ENCODE data around the gene GLDC.

GLDC gene

DNA sequence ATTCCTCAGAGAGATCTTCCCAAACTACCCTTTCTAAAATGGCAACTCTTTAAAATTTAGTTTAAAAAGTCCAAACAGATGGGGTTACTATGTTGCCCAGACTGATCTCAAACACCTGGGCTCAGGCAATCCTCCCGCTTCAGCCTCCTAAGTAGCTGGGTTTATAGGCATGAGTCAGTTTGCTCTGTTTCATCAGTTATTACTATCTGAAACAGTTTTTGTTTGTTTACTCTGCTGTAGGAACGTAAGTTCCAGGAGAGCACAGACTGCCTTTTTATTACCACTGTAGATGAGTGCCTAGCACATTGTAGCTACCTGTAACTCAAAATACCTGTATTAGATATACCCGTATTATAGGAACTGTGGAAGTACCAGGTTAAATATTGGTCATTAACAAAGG, 143.1 kb downstream of the GLDC start:
- no peak for DNase-seq (ENCODE audit: low spot score)

DNA sequence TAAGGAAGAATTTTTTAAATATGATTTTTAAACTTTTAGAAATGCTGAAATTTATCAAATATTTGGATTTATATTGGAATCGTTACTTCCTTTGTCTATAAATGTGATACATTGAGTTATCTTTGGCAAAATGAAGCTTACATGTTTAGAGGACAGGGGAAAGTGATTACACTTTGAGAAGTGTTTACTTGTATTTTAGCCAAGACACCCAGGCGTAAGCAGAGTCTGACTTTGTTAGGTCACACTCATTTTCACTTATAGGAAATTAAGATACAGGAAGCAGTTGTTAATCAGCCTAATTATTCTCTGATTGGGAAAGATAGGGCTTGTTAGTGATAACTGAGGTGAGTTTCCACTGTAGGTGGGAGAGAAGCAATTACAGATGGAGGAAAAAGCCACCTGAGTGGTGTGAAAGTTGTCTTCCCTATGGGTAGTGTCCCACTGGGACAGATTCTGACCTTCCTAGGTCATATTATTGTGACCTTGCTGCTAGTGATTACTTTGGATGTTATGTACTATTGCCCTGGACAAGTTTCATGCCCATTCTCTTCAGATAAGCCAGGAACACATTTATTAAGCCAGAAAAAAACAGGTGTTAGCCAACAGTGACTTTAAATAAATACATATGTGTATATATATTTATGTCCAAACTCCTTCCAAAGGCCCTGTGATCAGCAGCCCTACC, 143.9 kb downstream of the GLDC start:
- DNase-seq (ENCODE audit: low spot score) = no peak

DNA sequence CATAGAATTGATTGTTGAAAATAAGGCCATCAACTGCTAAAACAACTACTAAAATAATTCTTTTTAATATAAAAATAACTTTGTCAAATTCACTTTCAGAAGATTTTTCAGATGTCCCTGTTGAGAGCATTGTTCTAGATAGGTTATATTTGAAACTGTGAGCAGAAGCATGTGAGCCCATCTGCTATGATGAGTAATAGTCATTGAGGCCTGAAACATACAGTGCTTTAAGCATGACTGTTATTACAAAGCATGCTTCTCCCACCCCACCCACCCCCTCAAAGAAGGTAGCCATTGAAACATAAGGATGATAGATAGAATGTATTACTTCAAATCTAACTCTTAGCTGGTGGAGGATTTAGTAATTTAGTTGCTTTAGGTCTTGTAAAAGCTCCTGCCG, 146.5 kb downstream of the GLDC start:
- DNase-seq (ENCODE audit: low spot score) = peak; percentile 73

DNA sequence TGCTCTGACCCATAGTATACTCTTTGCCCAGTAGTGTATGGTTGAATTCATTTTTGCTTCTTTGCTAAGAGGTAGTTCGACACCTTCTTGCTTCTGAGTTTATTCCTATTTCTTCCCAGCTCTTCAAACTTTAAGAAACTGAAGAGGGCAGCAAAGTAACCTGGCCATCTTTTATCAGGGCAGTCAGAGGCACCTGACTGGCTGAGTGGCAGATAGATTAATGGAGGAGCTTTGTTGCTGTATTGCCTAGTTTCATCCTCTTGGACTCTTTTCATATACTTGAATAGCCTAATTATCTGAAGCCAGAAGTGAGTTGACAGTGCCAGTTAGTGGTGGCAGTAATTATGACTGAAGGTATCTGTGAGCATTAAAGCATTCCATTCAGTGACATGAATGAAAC, 150.1 kb downstream of the GLDC start:
- DNase-seq (ENCODE audit: low spot score) = no peak

DNA sequence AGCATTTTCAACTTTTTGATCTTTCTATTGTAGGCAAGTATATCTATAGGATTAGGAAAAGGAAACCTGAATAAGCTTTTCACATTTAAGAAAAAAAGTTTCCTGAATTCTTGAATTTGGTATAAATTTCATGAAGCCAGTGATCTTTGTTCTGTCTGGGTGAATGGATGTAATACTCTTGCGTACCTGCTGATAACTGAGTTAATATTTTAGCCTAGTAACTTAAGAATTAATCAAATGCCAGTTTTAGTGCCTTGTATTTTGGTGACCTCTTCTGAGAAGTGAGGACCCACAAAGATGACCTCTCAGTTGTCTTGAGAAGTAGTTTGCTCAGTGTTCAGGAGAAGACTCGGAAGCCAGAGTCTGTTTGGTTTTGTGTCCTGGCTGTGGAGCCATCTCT, 154.7 kb downstream of the GLDC start:
- no peak for DNase-seq (ENCODE audit: low spot score)

DNA sequence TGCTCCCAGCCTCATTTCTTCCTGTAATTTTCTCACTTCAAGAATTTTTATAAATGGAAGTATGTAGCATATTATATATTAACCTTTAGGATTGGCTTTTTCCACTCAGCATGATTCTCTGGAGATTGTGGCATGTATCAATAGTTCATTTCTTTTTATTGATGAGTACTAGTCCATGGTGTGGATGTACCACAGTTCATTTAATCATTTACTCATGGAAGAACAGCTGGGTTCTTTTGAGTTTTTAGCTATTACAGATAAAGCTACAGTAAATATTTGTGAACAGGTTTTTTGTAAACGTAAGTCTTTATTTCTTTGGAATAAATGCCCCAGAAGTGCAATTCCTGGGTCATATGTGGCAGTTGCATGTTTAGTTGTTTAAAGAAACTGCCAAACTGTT, 156.4 kb downstream of the GLDC start:
- no peak for DNase-seq (ENCODE audit: low spot score)

DNA sequence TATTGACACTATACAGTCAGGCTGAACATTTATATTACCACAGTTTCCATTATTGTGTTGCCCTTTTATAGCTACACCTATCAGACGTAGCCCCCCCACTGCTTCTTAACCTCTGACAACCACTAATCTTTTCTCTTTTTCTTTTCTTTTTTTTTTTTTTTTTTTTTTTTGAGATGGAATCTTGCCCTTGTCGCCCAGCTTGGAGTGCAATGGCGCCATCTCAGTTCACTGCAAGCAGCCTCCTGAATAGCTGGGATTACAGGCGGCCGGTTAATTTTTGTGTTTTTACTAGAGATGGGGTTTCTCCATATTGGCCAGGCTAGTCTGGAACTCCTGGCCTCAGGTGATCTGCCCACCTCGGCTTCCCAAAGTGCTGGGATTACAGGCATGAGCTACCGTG, 157.1 kb downstream of the GLDC start:
- DNase-seq (ENCODE audit: low spot score) = no peak

DNA sequence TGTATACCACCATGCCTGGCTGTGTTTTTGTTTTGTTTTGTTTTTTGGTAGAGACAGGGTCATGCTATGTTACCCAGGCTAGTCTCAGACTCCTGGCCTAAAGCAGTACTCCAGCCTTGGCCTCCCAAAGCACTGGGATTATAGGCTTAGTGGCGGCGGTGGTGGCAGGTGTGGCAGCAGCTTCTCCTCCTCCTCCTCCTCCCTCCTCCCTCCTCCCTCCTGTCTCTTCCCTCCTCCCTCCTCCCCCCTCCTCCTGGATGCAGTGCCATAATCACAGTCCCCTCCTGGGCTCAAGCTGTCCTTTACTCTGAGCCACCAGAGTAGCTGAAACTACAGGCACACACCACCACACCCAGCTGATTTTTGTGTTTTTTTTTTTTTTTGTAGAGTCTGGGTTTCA, 161.3 kb downstream of the GLDC start:
- DNase-seq (ENCODE audit: low spot score) = no peak

Data from kidney tubule cell (primary cell).